M059J (cell line): ENCODE data around the gene CALR3. TPM values are rescaled to one million over a fixed set of nuclear protein-coding genes. Genes with fewer than 3 reads are reported as not detected.
"Not testable (repeated sequence)": the region's sequence is repeated elsewhere in the genome, so short reads cannot be mapped to it uniquely, and the experiment has no call there.

Experiments
- DNase-seq: peaks from one replicate; pipeline ENCODE4 v3.0.0-alpha.2; 2012; ENCODE audit warnings: low read depth
- total RNA-seq: library from RNA; depleted of rRNA; stranded (reverse); fragments of >200 nt; shearing (Covaris generic); gene quantifications from 2 replicates; pipeline ENCODE4 v1.2.3, GENCODE V29; 2014

Gene CALR3
- total RNA-seq, 1 experiment from 2014 or later, result not detected

- no peak for DNase-seq
Observed at GRCh38 chr19:16524991-16525734, 29.2 kb upstream of the CALR3 start.

GRCh38 chr19:16522559-16523377, 26.8 kb upstream of the CALR3 start:
- DNase-seq, result no peak

- DNase-seq, result no peak
Observed at GRCh38 chr19:16521715-16522289, 25.8 kb upstream of the CALR3 start.

GRCh38 chr19:16520986-16521624, 25.1 kb upstream of the CALR3 start:
- DNase-seq, result no peak

GRCh38 chr19:16520074-16520973, 24.4 kb upstream of the CALR3 start:
- DNase-seq, result no peak

GRCh38 chr19:16519230-16519687, 23.3 kb upstream of the CALR3 start:
- DNase-seq, result no peak

- no peak for DNase-seq
Observed at GRCh38 chr19:16518483-16519229, 22.7 kb upstream of the CALR3 start.

- DNase-seq, result no peak
Observed at GRCh38 chr19:16518061-16518460, 22.1 kb upstream of the CALR3 start.

- DNase-seq, result no peak
Observed at GRCh38 chr19:16516923-16517610, 21.1 kb upstream of the CALR3 start.

- DNase-seq, result no peak
Observed at GRCh38 chr19:16516381-16516780, 20.4 kb upstream of the CALR3 start.

GRCh38 chr19:16514383-16515019, 18.5 kb upstream of the CALR3 start:
- DNase-seq, result no peak

- not testable (repeated sequence) for DNase-seq
Observed at GRCh38 chr19:16512611-16513010, 16.6 kb upstream of the CALR3 start.

GRCh38 chr19:16509141-16510061, 13.4 kb upstream of the CALR3 start:
- no peak for DNase-seq

- no peak for DNase-seq
Observed at GRCh38 chr19:16508546-16508945, 12.6 kb upstream of the CALR3 start.

GRCh38 chr19:16506961-16507360, 11.0 kb upstream of the CALR3 start:
- DNase-seq, result no peak

GRCh38 chr19:16506161-16506560, 10.2 kb upstream of the CALR3 start:
- not testable (repeated sequence) for DNase-seq

GRCh38 chr19:16504271-16504670, 8.3 kb upstream of the CALR3 start:
- DNase-seq, result no peak

GRCh38 chr19:16497837-16498236, 1.9 kb upstream of the CALR3 start:
- no peak for DNase-seq
